Mesenchymal stem cell (in vitro differentiated cells and primary cell): ENCODE measurements around the gene FUT4.
A peak's percentile ranks its signal among the peaks of the same experiment; 100 is the strongest.

Experiments
- DNase-seq: peaks from one replicate; pipeline ENCODE4 v3.0.0-alpha.2; 2013
- H2AFZ ChIP-seq: one replicate; pipeline ENCODE4 v1.6.1; 2013; ENCODE audit warnings: low read depth, mild to moderate bottlenecking, control low read depth, inconsistent platforms, low read length, moderate library complexity
- H2AK5ac ChIP-seq: 2 replicates; pipeline ENCODE4 v1.6.1; 2013; ENCODE audit warnings: low read length, moderate library complexity, mild to moderate bottlenecking, inconsistent platforms; ENCODE audit not compliant: severe bottlenecking
- H2BK120ac ChIP-seq: one replicate; pipeline ENCODE4 v1.6.1; 2013; ENCODE audit warnings: low read depth, mild to moderate bottlenecking, inconsistent platforms, low read length, moderate library complexity
- H2BK12ac ChIP-seq, 2 experiments: one replicate each; pipeline ENCODE4 v1.6.1; 2013; ENCODE audit warnings: inconsistent platforms in 2 of 2, low read length in 2 of 2, mild to moderate bottlenecking in 2 of 2, moderate library complexity in 2 of 2, control low read depth in 1 of 2
- H2BK15ac ChIP-seq: one replicate; pipeline ENCODE4 v1.6.1; 2013; ENCODE audit warnings: mild to moderate bottlenecking, low read depth, inconsistent platforms; ENCODE audit not compliant: poor library complexity, severe bottlenecking
- H2BK5ac ChIP-seq: 2 replicates; pipeline ENCODE4 v1.6.1; 2013; ENCODE audit warnings: low read depth, mild to moderate bottlenecking, low read length, control low read depth, inconsistent platforms; ENCODE audit not compliant: poor library complexity, severe bottlenecking
- H3K14ac ChIP-seq, 2 experiments: one replicate each; pipeline ENCODE4 v1.6.1; 2013; ENCODE audit warnings: inconsistent platforms in 2 of 2, low read length in 2 of 2, control low read depth in 1 of 2, mild to moderate bottlenecking in 1 of 2, moderate library complexity in 1 of 2
- H3K18ac ChIP-seq, 2 experiments: one replicate each; pipeline ENCODE4 v1.6.1; 2013; ENCODE audit warnings: inconsistent platforms in 2 of 2, low read length in 2 of 2, control low read depth in 1 of 2, low read depth in 1 of 2, mild to moderate bottlenecking in 1 of 2
- H3K23ac ChIP-seq, 2 experiments: one replicate each; pipeline ENCODE4 v1.6.1; 2013; ENCODE audit warnings: inconsistent platforms in 2 of 2, low read length in 2 of 2, mild to moderate bottlenecking in 2 of 2, moderate library complexity in 2 of 2, control low read depth in 1 of 2
- H3K27ac ChIP-seq: 2 replicates; pipeline ENCODE4 v1.5.1; 2013; ENCODE audit warnings: mild to moderate bottlenecking, moderate library complexity, low read length, control low read depth, inconsistent platforms; ENCODE audit not compliant: poor library complexity, severe bottlenecking
- H3K27me3 ChIP-seq, 2 experiments: 2 replicates each; pipeline versions ENCODE4 v1.6.1 to v1.7.0; 2013; ENCODE audit warnings: low read length in 2 of 2, mild to moderate bottlenecking in 2 of 2, moderate library complexity in 2 of 2, control low read depth in 1 of 2, inconsistent platforms in 1 of 2; ENCODE audit not compliant: control insufficient read depth in 1 of 2, insufficient read depth in 1 of 2
- H3K36me3 ChIP-seq, 2 experiments: 2 replicates each; pipeline versions ENCODE4 v1.6.1 to v1.7.0; 2013; ENCODE audit warnings: low read length in 2 of 2, control low read depth in 1 of 2, inconsistent platforms in 1 of 2, low read depth in 1 of 2, mild to moderate bottlenecking in 1 of 2; ENCODE audit not compliant: insufficient read depth in 2 of 2, control insufficient read depth in 1 of 2
- H3K4ac ChIP-seq, 2 experiments: one replicate each; pipeline ENCODE4 v1.6.1; 2013; ENCODE audit warnings: inconsistent platforms in 2 of 2, low read length in 2 of 2, mild to moderate bottlenecking in 2 of 2, moderate library complexity in 2 of 2, control low read depth in 1 of 2, low read depth in 1 of 2
- H3K4me1 ChIP-seq: 2 replicates; pipeline ENCODE4 v1.6.1; 2013; ENCODE audit warnings: low read depth, low read length, control low read depth; ENCODE audit not compliant: control insufficient read depth, insufficient read depth
- H3K4me2 ChIP-seq: 2 replicates; pipeline ENCODE4 v1.6.1; 2013; ENCODE audit warnings: low read length, mild to moderate bottlenecking, inconsistent platforms; ENCODE audit not compliant: poor library complexity, severe bottlenecking
- H3K4me3 ChIP-seq, 2 experiments: 2 replicates each; pipeline versions ENCODE4 v1.5.1 to v1.7.0; 2013; ENCODE audit warnings: low read length in 2 of 2, mild to moderate bottlenecking in 2 of 2, control low read depth in 1 of 2, low read depth in 1 of 2; ENCODE audit not compliant: insufficient read depth in 1 of 2
- H3K79me1 ChIP-seq: replicated peaks from 2 replicates; pipeline ENCODE4 v1.6.1; 2013; ENCODE audit warnings: mild to moderate bottlenecking, control low read depth, low read length, inconsistent platforms; ENCODE audit not compliant: poor library complexity, severe bottlenecking
- H3K9ac ChIP-seq: 2 replicates; pipeline ENCODE4 v1.7.0; 2013; ENCODE audit warnings: mild to moderate bottlenecking, low read length, moderate library complexity
- H3K9me3 ChIP-seq: 2 replicates; pipeline ENCODE4 v1.7.0; 2013; ENCODE audit warnings: mild to moderate bottlenecking, low read length; ENCODE audit not compliant: control insufficient read depth
- H4K8ac ChIP-seq: one replicate; pipeline ENCODE4 v1.6.1; 2013; ENCODE audit warnings: inconsistent platforms, mild to moderate bottlenecking, low read length, moderate library complexity
- H4K91ac ChIP-seq: one replicate; pipeline ENCODE4 v1.6.1; 2013; ENCODE audit warnings: mild to moderate bottlenecking, low read length, inconsistent platforms
- WGBS: methylation state at CpG from one replicate; pipeline ENCODE4 v1.1.7; 2013; ENCODE audit warnings: mixed read lengths; 5-methylcytosine and 5-hydroxymethylcytosine counted together

Gene FUT4

DNA sequence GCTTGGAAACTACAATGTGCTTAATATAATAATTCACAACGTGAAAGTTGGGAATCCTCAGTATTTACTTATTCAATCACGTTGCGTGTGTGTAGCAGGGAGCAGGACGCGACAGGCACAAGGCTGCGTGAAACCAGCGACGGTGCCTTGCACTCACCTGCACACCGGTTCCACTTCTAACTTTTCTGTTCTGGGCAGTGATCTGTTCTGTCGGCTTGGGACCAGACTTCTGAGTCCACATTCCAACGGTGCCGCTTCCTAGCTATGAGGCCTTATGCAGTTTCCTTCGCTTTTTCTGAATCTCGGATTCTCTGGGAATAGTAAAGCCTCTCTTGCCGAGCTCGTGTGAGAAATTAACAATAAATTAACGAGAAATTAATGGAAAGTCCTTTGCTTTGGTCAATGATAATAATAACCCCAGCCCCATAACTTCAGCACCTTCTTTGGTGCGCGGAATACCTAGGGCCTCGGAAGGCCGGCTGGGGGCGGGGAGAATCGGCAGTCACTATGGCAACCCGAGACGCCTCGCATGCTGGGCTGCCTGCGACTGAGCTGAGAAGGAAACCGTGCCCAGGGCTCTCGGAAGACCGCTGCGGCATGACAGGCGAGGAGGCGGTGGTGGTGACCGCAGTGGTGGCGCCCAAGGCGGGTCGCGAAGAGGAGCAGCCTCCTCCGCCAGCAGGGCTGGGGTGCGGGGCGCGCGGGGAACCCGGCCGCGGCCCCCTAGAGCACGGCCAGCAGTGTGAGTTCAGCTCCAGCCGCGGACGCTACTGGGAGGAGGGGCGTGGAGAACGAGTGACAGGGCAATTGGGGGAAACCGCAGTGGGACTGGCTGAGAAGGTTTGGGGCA lies 31.6 kb upstream of the FUT4 start, which contains the start of gene C11orf97:
TSS of gene C11orf97 (plus strand) at position 530 of the 850 bp plus-strand sequence. CDS start at position 598, 68 bp downstream.
- Histone ChIP-seq H3K18ac (no peak within 1 kb of the TSS), H4K8ac (no peak within 1 kb of the TSS), H3K4me3 (peak within 1 kb of the TSS; percentile 70 to 80), H2AK5ac (no peak within 1 kb of the TSS), H2BK12ac (no peak within 1 kb of the TSS), H3K14ac (peak within 1 kb of the TSS in 1 of 2 experiments; percentile 49), H4K91ac (no peak within 1 kb of the TSS), H3K9ac (peak within 1 kb of the TSS; percentile 61), H3K36me3 (no peaks in the 10 kb centered on the region), H2BK5ac (no peak within 1 kb of the TSS), H3K23ac (peak within 1 kb of the TSS in 1 of 2 experiments; percentile 77), H3K79me1 (no peaks in the 10 kb centered on the region), H3K4me1 (peaks cover 11% of the 10 kb centered on the region), H3K27ac (no peak within 1 kb of the TSS), H2BK15ac (no peak within 1 kb of the TSS), H3K4me2 (peak within 1 kb of the TSS; percentile 97), H3K9me3 (no peaks in the 10 kb centered on the region), H2AFZ (peak within 1 kb of the TSS; percentile 99), H3K4ac (no peak within 1 kb of the TSS), H3K27me3 (peaks cover 0 to 3% of the 10 kb centered on the region in 2 experiments), H2BK120ac (no peak within 1 kb of the TSS)
- 16% methylated on average over 49 of the region's 53 CpGs for WGBS
- peak; percentile 59 for DNase-seq

DNA sequence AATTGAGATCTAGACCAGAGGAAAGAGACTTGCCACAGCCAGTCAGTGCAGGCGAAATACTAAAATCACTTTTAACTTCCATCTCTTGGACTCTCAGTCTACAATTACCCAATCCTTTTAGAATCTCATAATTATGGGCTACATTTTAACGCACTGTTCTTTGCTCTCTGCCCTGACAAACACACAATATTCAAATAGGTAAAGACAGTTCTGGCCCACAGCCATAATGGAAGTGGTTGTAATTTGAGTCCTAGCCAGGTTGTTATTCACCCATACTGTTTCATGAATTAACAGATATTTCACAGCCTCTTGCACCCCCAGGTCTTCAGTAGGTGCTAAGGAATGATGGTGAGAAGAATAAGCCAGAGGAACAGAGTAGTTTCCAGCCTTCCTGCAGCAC lies 30.6 kb upstream of the FUT4 start:
- Histone ChIP-seq H3K27ac (no peak overlapping the region), H3K9me3 (no peaks in the 10 kb centered on the region), H2AFZ (no peak overlapping the region), H2BK120ac (no peak overlapping the region), H3K79me1 (no peaks in the 10 kb centered on the region), H3K4ac (no peak overlapping the region), H3K4me2 (no peak overlapping the region), H2BK12ac (no peak overlapping the region), H4K91ac (no peak overlapping the region), H3K18ac (no peak overlapping the region), H2BK5ac (no peak overlapping the region), H2BK15ac (no peak overlapping the region), H2AK5ac (no peak overlapping the region), H3K23ac (no peak overlapping the region), H3K14ac (no peak overlapping the region), H4K8ac (no peak overlapping the region), H3K9ac (no peak overlapping the region), H3K27me3 (peaks cover 0 to 3% of the 10 kb centered on the region in 2 experiments), H3K36me3 (no peaks in the 10 kb centered on the region), H3K4me1 (peaks cover 11% of the 10 kb centered on the region), H3K4me3 (peak overlapping the region in 1 of 2 experiments; percentile 80)
- 70% methylated on average over 2 of the region's 2 CpGs for WGBS
- no peak for DNase-seq

DNA sequence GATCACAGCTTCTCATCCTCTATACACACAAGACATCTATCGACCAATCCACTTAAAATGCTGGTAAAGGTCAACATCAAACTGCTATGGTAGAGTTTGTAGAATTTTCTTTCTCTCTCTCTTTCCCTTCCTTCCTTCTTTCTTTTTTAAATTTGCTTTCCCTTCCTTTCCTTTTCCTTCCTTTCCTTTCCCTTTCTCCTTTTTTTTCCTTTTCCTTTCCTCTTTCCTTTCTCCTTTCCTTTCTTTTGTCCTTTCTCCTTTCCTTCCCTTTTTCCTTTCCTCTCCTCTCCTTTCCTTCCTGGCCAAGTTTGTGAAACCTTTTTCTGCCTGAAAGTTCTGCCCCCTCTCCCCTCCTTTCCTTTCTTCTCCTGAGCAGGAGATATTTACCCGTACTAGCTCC lies 28.3 kb upstream of the FUT4 start:
- no peaks in the 10 kb centered on the region for H3K9me3 ChIP-seq
- no peak overlapping the region for H2BK120ac ChIP-seq
- no peak overlapping the region for H3K4me2 ChIP-seq
- no peak overlapping the region for H4K8ac ChIP-seq
- H2BK5ac ChIP-seq = no peak overlapping the region
- H3K18ac ChIP-seq = no peak overlapping the region
- no peak overlapping the region for H4K91ac ChIP-seq
- no peak overlapping the region for H3K4me3 ChIP-seq
- H3K36me3 ChIP-seq = no peaks in the 10 kb centered on the region
- no peak overlapping the region for H2AFZ ChIP-seq
- no peak overlapping the region for H3K4ac ChIP-seq
- peaks cover 0 to 3% of the 10 kb centered on the region in 2 experiments for H3K27me3 ChIP-seq
- no peak overlapping the region for H2AK5ac ChIP-seq
- WGBS = 90% methylated on average over 2 of the region's 2 CpGs
- no peak overlapping the region for H2BK15ac ChIP-seq
- peaks cover 11% of the 10 kb centered on the region for H3K4me1 ChIP-seq
- H3K23ac ChIP-seq = no peak overlapping the region
- H3K14ac ChIP-seq = no peak overlapping the region
- H3K27ac ChIP-seq = no peak overlapping the region
- no peaks in the 10 kb centered on the region for H3K79me1 ChIP-seq
- no peak overlapping the region for H2BK12ac ChIP-seq
- no peak overlapping the region for H3K9ac ChIP-seq
- DNase-seq = no peak

DNA sequence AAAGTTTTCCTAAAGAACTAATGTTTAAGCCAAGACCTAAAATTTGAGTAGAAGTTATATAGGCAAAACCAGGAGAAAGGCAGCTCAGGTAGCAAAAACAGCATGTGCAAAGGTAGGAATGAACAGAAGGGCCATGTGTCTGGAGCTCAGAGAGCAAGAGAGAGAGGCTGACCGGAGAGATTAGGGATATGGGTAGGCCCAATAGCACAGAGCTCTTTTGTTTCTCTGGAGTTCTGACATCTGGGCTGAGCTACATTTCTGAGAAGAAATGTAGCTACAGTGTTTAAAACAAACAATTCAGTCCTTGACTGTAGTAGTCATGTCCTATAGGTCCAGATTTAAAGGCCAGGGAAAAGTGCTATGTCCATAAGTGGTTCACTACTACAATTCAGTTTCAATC lies 27.0 kb upstream of the FUT4 start:
- no peak for DNase-seq
- no peak overlapping the region for H3K18ac ChIP-seq
- H2BK15ac ChIP-seq = no peak overlapping the region
- H3K9ac ChIP-seq = no peak overlapping the region
- H4K8ac ChIP-seq = no peak overlapping the region
- H3K4me1 ChIP-seq = peaks cover 11% of the 10 kb centered on the region
- H3K14ac ChIP-seq = no peak overlapping the region
- H2AFZ ChIP-seq = no peak overlapping the region
- no peak overlapping the region for H3K4me2 ChIP-seq
- no peak overlapping the region for H4K91ac ChIP-seq
- no peak overlapping the region for H2BK12ac ChIP-seq
- no peak overlapping the region for H2AK5ac ChIP-seq
- no peaks in the 10 kb centered on the region for H3K9me3 ChIP-seq
- H3K23ac ChIP-seq = no peak overlapping the region
- H3K27ac ChIP-seq = no peak overlapping the region
- H3K79me1 ChIP-seq = no peaks in the 10 kb centered on the region
- no peak overlapping the region for H2BK120ac ChIP-seq
- H3K27me3 ChIP-seq = peaks cover 0 to 3% of the 10 kb centered on the region in 2 experiments
- no peaks in the 10 kb centered on the region for H3K36me3 ChIP-seq
- no peak overlapping the region for H2BK5ac ChIP-seq
- WGBS = 0% methylated on average over 1 of the region's 1 CpG
- H3K4me3 ChIP-seq = no peak overlapping the region
- no peak overlapping the region for H3K4ac ChIP-seq
